Fibroblast of the conjunctiva (primary cell): Measurements from ENCODE around the gene MACROD1.

ENCODE experiments used
- DNase-seq: peaks from one replicate; pipeline ENCODE4 v3.0.0-alpha.2; 2010; ENCODE audit warnings: low read depth

Gene MACROD1

GRCh38 chr11:64090806-64091516, 75.0 kb downstream of the MACROD1 start:
- DNase-seq, result peak; percentile 83

- no peak for DNase-seq
Observed at GRCh38 chr11:64089915-64090805, 75.8 kb downstream of the MACROD1 start.

GRCh38 chr11:64089493-64089892, 76.4 kb downstream of the MACROD1 start:
- DNase-seq, result no peak

- no peak for DNase-seq
Observed at GRCh38 chr11:64089027-64089360, 76.9 kb downstream of the MACROD1 start.

- DNase-seq, result no peak
Observed at GRCh38 chr11:64088162-64089026, 77.5 kb downstream of the MACROD1 start.

- peak; percentile 61 for DNase-seq
Observed at GRCh38 chr11:64086258-64087123, 79.4 kb downstream of the MACROD1 start.

- no peak for DNase-seq
Observed at GRCh38 chr11:64085906-64086257, 80.0 kb downstream of the MACROD1 start.

GRCh38 chr11:64084951-64085710, 80.8 kb downstream of the MACROD1 start:
- DNase-seq, result no peak

- no peak for DNase-seq
Observed at GRCh38 chr11:64084146-64084950, 81.6 kb downstream of the MACROD1 start.

- no peak for DNase-seq
Observed at GRCh38 chr11:64083398-64084080, 82.4 kb downstream of the MACROD1 start.

- DNase-seq, result no peak
Observed at GRCh38 chr11:64081745-64082442, 84.0 kb downstream of the MACROD1 start.

GRCh38 chr11:64080390-64080789, 85.5 kb downstream of the MACROD1 start:
- no peak for DNase-seq

GRCh38 chr11:64078905-64079304, 87.0 kb downstream of the MACROD1 start:
- DNase-seq, result no peak

- DNase-seq, result no peak
Observed at GRCh38 chr11:64078284-64078683, 87.6 kb downstream of the MACROD1 start.

- DNase-seq, result no peak
Observed at GRCh38 chr11:64077607-64078006, 88.3 kb downstream of the MACROD1 start.

GRCh38 chr11:64076758-64077157, 89.2 kb downstream of the MACROD1 start:
- DNase-seq, result no peak

- no peak for DNase-seq
Observed at GRCh38 chr11:64074239-64074638, 91.7 kb downstream of the MACROD1 start.

- no peak for DNase-seq
Observed at GRCh38 chr11:64073542-64073941, 92.4 kb downstream of the MACROD1 start.

GRCh38 chr11:64072871-64073270, 93.0 kb downstream of the MACROD1 start:
- DNase-seq, result no peak
